Amygdala (tissue), 56 donors: ENCODE results near the gene ZBTB40.

Experiments
- DNase-seq, 56 donors: peaks; one replicate each; lab custom pipeline; 2025; lab: John Stamatoyannopoulos, UW

Gene ZBTB40

DNA sequence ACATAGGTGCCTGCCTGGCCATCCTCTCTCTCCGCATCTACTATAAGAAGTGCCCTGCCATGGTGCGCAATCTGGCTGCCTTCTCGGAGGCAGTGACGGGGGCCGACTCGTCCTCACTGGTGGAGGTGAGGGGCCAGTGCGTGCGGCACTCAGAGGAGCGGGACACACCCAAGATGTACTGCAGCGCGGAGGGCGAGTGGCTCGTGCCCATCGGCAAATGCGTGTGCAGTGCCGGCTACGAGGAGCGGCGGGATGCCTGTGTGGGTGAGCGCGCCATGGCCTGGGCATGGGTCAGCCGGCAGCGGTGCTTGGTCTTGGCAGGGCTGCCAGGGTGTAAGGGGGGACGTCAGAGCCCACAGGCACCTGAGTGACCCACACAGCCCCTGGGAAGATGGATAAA lies 125.0 kb downstream of the ZBTB40 start:
- DNase-seq = no peak

DNA sequence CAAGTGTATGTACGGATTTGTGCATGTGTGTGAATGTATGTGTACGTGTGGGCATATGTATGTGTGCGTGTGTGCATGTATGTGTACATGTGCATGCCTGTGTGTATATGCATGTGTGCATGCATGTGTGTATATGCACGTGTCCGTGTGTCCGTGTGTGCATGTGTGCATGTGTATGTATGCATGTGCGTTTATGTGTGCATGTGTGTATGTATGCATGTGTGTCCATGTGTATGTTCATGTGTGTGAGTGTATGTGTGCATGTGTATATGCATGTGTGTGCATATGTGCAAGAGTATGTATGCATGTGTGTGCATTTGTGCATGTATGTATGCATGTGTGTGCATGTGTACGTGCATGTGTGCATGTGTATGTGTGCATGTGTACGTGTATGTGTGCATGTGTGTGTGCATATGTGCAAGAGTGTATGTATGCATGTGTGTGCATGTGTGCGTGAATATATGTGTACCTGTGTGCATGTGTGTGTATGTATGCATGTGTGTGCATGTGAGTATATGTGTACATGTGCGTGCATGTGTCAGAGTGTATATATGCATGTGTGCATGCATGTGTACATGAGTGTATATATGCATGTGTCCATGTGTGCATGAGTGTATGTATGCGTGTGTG lies 127.2 kb downstream of the ZBTB40 start:
- no peak for DNase-seq

DNA sequence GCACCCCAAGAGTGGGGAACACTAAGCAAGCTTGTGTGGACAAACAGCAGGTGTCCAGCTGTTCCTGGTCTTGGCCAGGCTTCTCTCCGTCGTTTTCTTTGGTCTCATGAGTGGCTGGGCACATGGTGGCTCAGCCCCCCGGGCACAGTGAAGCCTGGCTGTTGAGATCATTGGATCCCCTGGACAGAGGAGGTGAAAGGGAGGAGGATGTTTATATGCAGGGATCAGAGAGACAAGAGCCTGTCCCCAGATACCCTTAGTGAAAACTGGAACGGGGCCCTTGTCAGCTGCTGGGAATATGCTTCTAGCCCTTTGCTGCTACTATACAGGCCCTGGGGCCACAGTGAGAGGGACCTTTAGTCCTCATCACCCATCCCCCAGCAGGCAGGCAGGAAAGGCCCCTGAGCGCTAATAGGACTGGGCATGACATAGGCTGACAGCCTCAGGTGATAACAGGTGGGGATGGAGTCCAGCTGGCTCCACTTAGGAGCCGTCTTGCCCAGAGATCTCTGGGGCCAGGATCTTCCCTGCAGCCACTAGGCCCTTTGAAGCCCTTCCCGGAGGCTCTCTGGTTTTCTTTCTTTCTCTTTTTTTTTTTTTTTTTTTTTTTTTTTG lies 128.0 kb downstream of the ZBTB40 start:
- no peak for DNase-seq
